HG03439 (cell line): ENCODE data around the gene PMEPA1.

ENCODE experiments used
- ATAC-seq: cut with Tn5 transposase; IDR thresholded peaks from one replicate; pipeline ENCODE4 v1.9.1; 2021; ENCODE audit warnings: mild to moderate bottlenecking, moderate library complexity; ENCODE audit not compliant: unreplicated experiment

PMEPA1 gene

DNA sequence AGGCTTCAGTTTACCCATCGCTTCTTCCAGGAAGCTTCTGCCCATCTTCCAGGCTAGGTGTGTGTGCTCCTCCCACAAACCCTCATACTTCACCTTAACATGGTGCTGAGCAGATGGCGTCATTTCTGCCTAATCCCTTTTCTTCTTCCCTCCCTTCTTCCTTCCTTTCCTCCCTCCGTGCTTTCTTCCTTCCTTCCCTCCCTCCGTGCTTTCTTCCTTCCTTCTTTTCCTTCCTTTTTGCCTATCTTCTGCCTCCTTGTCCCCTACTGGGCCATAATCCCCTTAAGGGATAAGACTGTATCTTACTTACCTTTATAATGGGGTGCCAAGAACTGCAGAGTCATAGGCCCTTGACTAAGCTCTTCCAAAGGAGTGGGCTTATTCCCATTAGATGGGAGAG is 27.5 kb upstream of the PMEPA1 start:
- no peak for ATAC-seq

DNA sequence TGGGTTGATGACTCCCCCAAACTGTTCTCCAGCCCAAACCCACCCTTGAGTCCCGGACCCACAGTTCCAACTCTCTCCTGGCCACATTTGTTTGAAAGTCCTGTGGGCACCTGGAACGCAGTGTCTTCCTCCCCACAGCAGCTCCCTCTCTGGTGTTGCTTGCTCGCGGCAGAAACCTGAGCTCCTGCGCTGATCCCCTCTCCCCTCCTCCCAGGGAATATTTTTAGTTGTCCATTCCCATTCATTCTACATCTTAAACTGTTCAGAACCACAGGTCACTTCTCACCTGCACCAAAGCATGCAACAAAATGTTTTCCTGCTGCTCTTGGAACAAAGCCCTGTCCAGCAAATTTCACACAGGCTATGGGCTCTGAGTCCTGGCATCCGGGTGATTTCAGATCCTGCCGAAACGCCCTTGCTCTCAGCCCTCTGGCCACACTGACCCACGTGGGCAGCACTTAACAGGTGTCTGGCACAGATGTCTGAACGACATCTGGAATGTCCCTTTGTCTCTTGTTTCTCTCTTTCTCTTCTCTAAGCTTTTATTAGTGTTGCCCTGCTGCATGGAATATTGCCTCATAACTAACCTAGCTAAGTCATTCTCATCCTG is 27.0 kb upstream of the PMEPA1 start:
- ATAC-seq: no peak

DNA sequence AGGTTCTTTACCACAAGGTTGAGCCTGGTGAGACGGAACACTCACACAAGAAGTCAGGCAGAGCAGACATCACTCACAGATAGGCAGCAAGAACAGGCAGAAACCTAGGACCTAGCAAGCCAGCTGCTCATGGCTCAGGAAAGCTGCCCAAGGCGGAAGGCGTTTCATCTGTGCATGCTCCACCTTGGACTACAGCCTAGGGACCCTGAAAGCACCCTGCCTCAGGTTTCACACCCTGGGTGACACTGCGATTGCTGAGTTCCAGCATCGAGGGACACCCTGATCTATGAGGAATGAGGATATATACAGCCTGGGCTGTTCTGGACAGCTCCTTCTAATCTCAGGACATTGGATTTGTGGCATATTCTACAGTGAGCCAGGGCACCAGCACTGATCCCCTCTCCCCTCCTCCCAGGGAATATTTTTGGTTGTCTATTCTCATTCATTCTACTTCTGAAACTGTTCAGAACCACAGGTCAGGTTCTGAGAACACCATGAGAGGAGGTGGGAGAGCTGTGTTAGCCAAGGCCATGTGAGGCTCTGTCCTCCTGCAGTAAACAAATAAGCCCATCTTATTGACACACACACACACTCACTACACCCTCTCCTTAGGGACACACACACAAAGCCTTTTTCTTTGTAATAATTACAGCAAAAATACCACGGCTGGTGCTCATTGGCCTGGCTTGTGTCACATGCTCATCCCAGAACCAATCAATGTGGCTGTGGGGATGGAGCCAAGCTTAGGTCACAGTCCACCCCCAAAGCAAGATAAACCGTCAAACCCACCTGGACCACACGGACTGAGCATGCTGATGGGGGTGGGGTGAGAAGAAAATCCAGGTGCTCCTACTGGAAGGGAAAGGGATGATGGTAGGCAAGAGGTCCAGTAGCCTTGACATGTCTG is 26.3 kb upstream of the PMEPA1 start:
- ATAC-seq: no peak

DNA sequence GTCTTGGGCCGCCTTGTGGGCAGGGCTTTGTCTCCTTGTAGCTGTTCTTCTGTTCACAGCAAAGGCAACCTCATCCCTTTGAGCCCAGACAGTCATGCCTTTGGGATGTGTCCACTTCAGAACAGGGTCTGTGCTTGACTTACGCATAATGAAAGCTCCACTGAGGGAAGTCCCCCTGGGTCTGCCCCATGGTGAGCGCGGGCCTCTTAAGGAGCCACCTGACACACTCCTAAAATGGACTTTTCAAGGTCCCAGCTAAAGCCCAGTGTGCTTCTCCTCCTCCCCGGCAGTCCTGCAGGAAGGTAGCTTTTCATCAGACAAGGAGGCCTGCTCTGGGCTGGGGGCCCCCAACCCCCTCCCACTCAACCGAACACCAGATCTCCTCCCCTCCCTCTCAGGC is 24.9 kb upstream of the PMEPA1 start:
- ATAC-seq: no peak

DNA sequence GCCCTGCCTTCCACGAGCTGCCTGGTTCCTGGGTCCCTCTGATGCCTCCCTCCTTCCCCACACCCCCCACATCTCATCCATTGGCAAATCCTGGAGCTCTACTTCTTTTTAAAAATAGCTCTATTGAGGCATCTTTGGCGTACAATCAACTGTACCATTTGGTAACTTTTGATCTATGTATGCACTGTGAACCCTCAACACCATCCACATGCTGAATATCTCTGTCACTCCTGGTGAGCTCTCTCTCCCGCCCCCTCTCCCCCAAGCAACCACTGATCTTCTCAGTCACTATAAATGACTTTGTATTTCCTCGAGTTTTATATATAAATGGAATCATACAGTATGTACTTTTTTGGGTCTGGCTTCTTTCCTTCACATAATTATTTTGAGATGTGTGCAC is 22.4 kb upstream of the PMEPA1 start:
- ATAC-seq: no peak

DNA sequence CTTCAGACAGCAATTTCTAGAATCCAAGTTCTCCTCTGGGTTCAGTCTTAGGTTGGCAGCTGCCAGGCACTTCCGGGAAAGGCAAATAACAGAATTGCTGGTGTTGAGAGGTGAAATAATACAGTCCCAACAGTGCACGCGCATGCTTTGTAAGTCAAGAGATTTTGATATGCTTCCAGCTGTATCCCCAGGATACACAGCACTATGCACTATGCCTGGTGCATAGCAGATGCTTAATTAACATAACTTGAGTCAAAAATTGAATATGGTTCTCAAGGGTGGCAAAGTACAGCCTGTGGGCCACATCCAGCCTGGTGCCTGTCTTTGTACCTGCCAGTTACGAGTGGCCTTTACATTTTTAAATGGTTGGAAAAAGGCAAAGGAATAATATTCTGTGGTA is 18.9 kb upstream of the PMEPA1 start:
- no peak for ATAC-seq

DNA sequence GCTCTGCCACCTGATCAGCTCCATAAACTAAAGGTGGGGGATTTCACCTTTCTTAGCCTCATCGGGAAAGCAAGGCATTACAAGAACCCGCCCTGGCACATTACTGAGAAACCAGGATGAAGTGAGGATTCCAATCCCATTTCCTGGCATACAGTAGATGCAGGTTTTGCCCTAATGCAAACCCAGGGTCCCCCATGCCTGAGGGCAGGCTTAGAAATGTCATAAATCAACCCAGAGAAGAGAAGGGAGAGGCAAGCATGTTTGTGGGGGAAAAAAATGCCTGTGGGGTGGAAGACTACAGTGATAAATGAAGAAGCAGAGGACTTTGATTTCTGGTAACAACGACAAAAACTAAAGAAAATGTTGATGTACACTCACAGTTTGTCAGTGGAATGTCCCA is 18.0 kb upstream of the PMEPA1 start:
- ATAC-seq: no peak

DNA sequence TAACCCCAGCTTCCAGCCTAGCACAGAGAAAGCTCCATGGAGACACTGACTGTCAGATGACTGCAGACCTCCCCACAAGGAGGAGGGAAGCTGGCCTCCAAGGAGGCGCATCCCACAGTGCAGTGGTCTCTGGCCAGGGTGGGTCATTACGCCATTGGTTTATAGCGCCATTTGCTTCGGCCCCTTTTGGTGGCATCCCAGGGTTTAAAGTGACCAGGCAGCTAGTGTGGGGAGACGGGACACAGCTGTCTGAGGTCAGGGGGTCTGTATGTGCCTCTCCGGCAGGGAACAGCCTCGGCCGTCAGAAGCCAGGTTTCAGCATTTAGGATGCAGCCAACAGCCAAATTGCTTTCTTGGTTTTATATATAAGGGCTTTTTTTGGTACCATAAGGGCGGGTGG is 15.8 kb upstream of the PMEPA1 start:
- no peak for ATAC-seq

DNA sequence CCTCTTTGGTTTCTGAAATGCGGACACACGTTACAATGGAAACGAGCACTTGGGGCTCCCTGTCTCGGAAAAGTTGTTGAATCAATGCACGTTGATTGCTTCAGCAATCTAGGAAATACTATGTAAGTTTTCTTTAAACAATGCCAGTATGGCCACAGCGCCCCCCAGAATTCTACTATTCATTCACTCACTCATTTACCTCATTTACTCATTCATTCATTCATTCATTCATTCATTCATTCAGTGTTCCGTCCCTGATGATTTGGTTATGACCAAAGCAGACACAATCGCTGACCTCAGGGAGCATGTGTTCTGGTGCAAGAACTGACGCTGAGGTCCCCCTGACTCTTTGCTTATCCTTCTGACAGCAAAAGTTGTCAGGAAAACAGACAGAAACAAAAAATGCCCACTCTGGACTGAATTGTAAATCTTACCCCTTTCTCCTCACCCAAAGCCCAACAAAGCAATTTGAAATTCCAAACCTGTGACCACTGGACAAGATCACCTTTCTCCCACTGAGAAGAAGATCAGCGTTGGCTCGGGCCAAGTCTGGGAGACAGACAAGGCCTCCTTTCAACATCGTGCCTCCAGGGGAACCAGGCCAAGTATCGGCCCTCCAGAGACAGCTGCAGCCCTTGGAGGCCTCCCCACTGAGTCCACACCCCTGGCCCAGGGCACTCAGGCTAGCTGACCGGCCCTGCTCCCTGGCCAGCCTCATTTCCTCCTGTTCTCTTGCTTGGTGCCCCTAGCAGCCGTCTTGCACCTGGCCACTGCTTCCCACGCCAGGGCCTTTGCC is 15.0 kb upstream of the PMEPA1 start:
- no peak for ATAC-seq

DNA sequence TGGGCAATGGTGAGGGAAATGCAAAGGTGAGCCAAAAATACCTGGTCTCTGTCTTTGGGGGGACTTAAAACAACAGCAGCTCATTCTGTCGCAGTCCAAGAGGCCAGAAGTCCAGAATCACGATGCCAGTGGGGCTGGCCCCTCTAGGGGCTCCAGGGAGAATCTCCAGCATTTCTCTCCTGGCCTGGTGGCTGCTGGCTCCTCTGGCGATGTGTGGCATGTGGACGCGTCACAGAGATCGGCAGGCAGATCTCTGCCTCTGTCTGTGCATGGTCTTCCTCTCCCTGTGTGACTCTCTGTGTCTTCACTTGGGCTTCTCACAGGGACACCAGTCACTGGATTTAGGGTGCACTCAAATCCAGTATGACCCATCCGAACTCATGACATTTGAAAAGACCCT is 14.0 kb upstream of the PMEPA1 start:
- ATAC-seq: no peak

DNA sequence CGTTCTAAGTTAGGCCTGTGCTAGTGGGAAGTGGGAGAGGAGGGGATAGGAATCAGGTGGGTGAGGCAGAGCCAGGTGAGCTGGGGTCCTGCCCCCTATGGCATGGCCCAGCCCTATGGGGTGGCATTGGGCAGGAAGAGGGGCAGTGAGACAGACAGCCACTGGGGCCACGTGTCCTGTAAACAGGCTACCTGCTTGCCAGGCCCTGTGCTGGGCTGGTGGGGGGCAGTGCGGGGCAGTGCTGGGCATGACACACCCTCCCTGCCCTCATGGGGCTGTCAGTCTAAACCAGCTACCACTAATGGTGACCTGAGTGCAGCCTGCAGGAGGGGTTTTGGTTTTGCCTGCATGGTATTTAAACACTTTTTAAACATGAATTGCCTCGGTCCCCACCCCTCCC is 10.1 kb upstream of the PMEPA1 start:
- ATAC-seq: no peak

DNA sequence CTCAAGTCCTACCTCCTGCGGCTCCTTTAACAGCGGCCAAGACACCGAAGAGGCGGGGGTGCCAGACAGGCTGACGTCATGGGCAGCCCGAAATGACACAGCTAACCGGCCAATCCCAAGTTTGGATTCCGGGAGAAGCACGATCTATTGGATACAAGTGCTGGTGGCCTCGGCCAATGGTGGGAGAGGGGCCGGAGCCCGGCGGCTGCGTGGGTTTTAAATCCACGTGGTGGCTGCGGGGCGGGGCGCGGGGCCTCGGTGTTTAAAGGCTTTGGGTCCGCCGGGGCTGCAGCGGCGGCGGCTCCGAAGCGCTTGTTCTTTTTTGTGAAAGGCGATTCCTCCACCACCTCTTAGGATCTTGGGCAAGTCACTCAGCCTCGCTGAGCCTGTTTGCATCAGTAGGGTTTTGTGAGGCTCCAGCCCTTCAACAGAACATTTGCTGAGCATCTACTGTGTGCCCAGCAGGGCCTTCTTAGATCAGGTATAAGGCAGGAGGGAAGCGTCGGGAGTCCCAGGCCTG is 8.7 kb upstream of the PMEPA1 start:
- ATAC-seq: peak; percentile 89

DNA sequence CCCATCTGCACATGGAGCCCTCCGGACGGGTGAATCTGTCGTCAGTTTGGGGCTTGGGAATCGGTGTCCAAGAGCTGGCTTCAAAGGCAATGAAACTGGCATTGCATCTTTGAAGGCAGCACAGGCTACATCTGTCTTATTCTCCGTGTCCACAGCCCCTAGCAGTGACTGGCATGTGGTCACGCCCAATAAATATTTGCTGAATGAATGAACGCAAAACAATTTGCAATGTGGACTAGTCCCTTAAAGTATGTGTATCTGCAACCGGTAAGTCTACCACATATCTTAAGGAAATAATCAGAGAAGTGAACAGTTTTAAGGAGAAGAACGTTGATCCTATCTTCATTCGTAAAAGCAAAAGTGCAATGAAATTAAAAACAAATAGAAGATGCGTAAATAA is 8.0 kb upstream of the PMEPA1 start:
- ATAC-seq: no peak

DNA sequence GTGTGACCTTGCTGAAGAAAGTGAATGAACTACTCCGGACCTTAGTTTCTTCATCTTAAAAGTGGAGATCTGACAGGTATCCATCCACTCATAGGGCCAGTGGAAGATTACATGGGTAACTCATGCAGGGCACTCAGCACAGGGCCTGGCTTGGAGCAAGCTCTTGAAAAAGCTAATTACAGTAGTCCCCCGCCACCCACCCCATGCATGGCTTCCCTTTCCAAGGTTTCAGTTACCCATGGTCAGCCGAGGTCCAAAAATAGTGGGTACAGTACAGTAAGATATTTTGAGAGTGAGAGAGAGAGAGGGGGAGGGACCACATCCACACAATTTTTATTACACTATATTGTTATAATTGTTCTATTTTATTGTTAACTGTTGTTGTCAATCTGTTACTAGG is 7.1 kb upstream of the PMEPA1 start:
- no peak for ATAC-seq

DNA sequence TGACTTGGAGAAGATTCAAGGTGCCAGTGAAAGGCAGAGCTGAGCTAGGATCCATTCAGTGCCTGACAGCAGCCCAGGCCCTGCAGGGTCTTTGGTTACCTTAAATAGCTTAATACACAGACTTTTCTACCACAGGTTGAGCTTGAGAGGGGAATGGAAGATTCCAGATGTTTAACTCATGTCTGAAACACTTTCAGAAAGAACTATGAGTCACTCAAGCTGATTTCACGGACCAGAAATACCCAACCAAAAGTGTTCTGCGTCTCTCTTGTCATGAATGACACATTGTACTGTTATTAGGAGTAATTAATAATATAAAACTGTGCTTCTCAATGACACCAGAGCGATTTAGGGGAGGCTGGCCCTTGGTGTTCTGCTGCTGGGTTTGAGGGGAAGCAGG is 6.4 kb upstream of the PMEPA1 start:
- no peak for ATAC-seq

DNA sequence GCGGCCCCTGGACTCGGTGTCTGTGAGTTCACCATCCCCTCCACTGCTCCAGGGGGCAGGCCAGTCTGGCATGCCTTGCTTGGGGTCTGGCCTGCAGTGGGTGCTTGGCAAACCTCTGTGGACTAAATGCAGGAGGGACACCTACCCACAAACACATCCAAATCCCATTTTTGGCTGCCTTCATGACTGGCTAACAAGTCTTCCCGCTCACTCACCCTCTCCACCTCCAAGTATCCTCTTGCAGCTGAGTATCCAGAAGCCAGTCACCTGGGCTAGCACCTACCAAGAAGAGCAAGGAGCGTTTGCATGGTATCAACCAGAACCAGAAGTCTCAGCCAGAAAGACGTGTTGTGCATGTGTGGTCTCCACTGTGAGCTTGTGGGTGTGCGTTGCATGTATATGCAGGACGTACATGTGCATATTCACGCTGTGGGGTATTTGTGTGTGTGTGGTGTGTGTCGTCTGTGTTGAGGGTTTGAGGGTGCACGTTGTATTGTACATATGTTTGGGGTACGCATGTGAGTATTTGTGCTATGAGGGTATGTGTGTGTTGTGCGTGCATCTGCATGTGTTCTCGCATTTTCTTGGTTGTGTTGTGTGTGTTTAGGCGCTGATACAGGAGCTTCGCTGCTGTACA is 5.6 kb upstream of the PMEPA1 start:
- no peak for ATAC-seq

DNA sequence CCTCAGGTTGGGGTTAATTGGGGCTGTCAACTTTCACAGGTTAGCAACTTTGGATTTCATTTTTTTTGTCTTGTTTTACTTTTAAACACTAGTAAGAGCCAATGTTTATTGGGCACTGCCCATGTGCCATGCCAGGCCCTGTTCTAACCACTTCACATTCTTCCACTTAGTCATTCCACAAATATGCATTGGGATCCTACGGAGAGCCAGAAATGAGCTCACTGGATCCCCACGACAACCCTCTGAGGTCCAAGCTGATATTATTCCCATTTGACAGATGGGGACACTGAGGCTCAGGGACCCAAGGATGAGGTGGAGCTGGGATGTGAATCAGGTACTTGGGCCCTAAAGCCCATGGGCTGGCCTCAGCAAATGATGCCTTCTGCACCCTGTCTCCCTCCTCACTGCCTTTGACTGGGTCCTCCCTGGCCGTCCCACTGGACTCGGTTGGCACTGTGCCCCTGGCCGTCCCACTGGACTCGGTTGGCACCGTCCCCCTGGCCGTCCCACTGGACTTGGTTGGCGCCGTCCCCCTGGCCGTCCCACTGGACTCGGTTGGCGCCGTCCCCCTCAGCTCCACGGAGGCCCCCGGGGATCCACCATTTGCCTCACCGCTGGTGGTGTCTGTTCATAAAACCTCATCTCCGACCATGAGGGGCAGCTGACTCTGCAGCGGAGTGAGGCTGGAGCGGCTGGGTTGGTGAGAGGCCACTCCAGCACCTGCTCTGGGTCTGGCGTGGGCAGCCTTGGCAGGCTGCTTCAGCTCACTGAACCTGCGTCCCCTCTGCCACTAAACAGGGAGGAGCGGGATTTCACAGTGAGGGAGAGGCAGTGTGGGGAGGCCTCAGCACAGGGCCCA is 4.8 kb upstream of the PMEPA1 start:
- ATAC-seq: no peak

DNA sequence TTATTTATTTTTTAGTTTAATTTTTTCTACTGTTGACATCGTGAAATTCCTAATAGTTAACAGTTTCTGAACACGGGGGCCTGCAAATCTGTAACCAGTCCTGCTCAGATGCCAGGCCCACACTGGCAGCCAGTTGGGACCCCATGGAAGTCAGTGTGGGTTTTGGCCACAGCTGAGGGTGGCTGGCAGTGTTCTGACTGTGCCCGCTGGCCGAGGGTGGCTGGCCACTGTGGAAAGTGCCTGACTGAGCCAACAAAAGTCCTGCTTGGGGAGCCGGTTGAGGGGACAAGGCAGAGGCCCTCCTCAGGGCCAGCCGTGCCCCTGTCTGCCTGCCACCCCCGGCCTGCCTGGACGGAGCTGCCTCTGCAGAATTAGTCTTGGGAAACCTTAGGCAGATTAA is 4.1 kb upstream of the PMEPA1 start:
- ATAC-seq: no peak

DNA sequence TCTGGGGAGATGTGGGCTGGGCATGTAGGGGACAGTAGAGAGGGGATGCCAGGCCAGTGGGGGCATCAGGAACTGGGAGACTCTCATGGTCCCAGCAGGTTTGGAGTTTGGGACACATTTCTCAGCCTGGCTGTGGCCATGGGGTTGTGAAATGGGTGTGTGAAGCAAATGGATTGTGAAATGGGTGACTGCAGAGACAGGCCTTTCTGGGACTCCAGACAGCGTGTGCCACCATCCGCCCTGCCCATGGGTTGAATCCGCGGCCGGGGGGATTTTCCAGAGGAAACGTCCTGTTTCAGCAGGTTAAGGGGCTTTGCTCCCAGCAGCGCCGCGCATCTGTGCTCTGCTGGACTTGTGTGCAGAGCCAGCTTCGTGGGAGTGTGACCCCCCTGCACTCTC is 3.7 kb upstream of the PMEPA1 start:
- ATAC-seq: no peak

DNA sequence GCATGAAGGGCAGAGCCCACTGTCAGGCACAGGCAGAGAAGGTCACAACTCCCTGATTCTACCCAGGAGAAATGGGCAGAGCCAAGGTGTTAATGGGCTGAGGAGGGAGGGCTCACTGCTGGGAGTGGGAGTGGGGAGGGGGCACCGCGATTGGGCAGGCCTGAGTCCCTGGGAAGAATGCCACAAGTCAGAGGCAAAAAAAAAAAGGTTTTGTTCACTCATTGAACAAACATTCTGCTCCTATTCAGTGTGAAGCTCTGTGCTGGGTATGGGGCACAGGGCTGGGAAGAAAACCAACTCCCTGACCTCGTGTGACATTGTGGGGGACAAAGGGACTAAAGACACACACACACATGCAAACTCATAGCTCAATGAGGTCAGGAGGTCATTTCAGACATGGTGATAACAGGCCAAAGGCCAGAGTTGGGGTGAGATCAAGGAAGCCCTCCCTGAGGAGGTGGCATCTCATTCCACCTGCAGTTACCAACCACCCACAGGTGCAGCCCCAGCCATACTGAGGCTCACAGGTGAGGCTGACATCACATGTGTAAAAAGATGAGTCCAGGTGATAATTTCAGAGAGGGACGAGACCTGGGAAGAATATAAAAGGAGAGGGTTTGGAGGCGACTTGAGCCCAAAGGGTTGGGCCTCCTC is 3.2 kb upstream of the PMEPA1 start:
- no peak for ATAC-seq
